ENCODE data around the gene CPN2. TPM values are rescaled to one million over a fixed set of nuclear protein-coding genes. Genes with fewer than 3 reads are reported as not detected.

Gene CPN2
- total and polyA plus RNA-seq, 2 of the 13 experiments (the other 11 are each of a cell fraction or from before 2014, with no cell fraction given) = 26.7 to 27.7 TPM

DNA sequence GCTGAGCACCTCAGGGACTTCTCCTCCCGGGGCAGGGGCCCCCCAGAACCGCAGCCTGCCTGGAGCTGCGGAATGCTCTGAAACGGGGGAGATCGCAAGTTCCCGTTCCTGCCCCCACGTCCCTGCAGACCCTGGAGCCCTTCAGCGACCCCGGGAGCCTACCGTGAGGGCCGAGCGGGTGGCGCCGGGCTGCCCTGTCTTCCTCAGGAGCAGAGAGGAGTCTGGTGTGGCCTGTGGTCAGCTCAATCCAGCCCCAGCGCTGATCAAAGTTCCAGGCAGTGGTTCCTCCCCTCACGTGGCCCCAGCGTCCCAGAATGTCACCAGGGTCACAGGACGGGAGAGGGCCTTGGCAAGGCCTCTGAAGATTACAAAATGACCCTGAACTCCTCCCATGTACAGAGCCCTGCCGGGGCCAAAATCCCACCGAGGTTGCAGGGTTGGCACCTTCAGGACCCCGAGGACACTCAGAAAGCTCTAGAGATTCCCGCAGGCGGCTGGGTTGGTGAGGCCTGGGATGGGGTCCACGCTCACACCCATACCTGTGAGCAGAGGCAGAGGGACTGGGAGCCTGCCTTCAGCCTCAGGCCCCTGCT lies at the start of gene CPN2 (continued):
- TF ChIP-seq PAWR (CRISPR knock-in tag; IDR thresholded peaks at IDR 0.05; ENCODE audit: borderline replicate concordance) (no peak), ZNF326 (CRISPR knock-in tag; IDR thresholded peaks at IDR 0.05; ENCODE audit: borderline replicate concordance) (no peak), GZF1 (CRISPR knock-in tag; IDR thresholded peaks at IDR 0.05) (peak; percentile 83; the same call in 1 of the 2 replicates), HNRNPLL (IDR thresholded peaks at IDR 0.05; ENCODE audit: low read depth, low read length, poor library complexity, severe bottlenecking) (no peak), AHR (CRISPR knock-in tag; IDR thresholded peaks at IDR 0.05) (peak; percentile 90; the same call in 1 of the 2 replicates), AGO2 (optimal IDR thresholded peaks at IDR 0.05; ENCODE audit: low read depth, low read length) (no peak), ZBTB7B (CRISPR knock-in tag; IDR thresholded peaks at IDR 0.05) (peak; percentile 91; the same call in 1 of the 2 replicates), MEF2D (CRISPR knock-in tag; IDR thresholded peaks at IDR 0.05) (0 out of 2 replicates have a peak, but pooled peaks have one; percentile 46), HNRNPL (IDR thresholded peaks at IDR 0.05; ENCODE audit: low read depth, low read length) (peak; percentile 12; the same call in 1 of the 2 replicates), ZNF367 (CRISPR knock-in tag; IDR thresholded peaks at IDR 0.05; ENCODE audit: borderline replicate concordance) (0 out of 2 replicates have a peak, but pooled peaks have one; percentile 57), ZMYM4 (CRISPR knock-in tag; IDR thresholded peaks at IDR 0.05) (peak; percentile 82), ARNTL (CRISPR knock-in tag; IDR thresholded peaks at IDR 0.05) (peak; percentile 98), SMAD9 (CRISPR knock-in tag; IDR thresholded peaks at IDR 0.05) (no peak), STAT5B (CRISPR knock-in tag; IDR thresholded peaks at IDR 0.05) (no peak), CCDC6 (CRISPR knock-in tag; IDR thresholded peaks at IDR 0.05) (0 out of 2 replicates have a peak, but pooled peaks have one; percentile 50), TCF12 (IDR thresholded peaks at IDR 0.05) (no peak), TCF12 (CRISPR knock-in tag; IDR thresholded peaks at IDR 0.05) (no peak), MTF2 (CRISPR knock-in tag; IDR thresholded peaks at IDR 0.05; ENCODE audit: borderline replicate concordance) (peak; percentile 74; the same call in 1 of the 2 replicates)
- TF ChIP-seq, protein P1, sequence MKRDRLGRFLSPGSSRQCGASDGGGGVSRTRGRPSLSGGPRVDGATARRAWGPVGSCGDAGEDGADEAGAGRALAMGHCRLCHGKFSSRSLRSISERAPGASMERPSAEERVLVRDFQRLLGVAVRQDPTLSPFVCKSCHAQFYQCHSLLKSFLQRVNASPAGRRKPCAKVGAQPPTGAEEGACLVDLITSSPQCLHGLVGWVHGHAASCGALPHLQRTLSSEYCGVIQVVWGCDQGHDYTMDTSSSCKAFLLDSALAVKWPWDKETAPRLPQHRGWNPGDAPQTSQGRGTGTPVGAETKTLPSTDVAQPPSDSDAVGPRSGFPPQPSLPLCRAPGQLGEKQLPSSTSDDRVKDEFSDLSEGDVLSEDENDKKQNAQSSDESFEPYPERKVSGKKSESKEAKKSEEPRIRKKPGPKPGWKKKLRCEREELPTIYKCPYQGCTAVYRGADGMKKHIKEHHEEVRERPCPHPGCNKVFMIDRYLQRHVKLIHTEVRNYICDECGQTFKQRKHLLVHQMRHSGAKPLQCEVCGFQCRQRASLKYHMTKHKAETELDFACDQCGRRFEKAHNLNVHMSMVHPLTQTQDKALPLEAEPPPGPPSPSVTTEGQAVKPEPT (CRISPR knock-in tag; IDR thresholded peaks at IDR 0.05; ENCODE audit: low read depth) = no peak
- TF ChIP-seq, protein P2, sequence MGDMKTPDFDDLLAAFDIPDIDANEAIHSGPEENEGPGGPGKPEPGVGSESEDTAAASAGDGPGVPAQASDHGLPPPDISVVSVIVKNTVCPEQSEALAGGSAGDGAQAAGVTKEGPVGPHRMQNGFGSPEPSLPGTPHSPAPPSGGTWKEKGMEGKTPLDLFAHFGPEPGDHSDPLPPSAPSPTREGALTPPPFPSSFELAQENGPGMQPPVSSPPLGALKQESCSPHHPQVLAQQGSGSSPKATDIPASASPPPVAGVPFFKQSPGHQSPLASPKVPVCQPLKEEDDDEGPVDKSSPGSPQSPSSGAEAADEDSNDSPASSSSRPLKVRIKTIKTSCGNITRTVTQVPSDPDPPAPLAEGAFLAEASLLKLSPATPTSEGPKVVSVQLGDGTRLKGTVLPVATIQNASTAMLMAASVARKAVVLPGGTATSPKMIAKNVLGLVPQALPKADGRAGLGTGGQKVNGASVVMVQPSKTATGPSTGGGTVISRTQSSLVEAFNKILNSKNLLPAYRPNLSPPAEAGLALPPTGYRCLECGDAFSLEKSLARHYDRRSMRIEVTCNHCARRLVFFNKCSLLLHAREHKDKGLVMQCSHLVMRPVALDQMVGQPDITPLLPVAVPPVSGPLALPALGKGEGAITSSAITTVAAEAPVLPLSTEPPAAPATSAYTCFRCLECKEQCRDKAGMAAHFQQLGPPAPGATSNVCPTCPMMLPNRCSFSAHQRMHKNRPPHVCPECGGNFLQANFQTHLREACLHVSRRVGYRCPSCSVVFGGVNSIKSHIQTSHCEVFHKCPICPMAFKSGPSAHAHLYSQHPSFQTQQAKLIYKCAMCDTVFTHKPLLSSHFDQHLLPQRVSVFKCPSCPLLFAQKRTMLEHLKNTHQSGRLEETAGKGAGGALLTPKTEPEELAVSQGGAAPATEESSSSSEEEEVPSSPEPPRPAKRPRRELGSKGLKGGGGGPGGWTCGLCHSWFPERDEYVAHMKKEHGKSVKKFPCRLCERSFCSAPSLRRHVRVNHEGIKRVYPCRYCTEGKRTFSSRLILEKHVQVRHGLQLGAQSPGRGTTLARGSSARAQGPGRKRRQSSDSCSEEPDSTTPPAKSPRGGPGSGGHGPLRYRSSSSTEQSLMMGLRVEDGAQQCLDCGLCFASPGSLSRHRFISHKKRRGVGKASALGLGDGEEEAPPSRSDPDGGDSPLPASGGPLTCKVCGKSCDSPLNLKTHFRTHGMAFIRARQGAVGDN (CRISPR knock-in tag; IDR thresholded peaks at IDR 0.05) = peak; percentile 96
- TF ChIP-seq, protein P3, sequence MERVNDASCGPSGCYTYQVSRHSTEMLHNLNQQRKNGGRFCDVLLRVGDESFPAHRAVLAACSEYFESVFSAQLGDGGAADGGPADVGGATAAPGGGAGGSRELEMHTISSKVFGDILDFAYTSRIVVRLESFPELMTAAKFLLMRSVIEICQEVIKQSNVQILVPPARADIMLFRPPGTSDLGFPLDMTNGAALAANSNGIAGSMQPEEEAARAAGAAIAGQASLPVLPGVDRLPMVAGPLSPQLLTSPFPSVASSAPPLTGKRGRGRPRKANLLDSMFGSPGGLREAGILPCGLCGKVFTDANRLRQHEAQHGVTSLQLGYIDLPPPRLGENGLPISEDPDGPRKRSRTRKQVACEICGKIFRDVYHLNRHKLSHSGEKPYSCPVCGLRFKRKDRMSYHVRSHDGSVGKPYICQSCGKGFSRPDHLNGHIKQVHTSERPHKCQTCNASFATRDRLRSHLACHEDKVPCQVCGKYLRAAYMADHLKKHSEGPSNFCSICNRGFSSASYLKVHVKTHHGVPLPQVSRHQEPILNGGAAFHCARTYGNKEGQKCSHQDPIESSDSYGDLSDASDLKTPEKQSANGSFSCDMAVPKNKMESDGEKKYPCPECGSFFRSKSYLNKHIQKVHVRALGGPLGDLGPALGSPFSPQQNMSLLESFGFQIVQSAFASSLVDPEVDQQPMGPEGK (CRISPR knock-in tag; IDR thresholded peaks at IDR 0.05) = peak; percentile 60
- TF ChIP-seq, protein P4, sequence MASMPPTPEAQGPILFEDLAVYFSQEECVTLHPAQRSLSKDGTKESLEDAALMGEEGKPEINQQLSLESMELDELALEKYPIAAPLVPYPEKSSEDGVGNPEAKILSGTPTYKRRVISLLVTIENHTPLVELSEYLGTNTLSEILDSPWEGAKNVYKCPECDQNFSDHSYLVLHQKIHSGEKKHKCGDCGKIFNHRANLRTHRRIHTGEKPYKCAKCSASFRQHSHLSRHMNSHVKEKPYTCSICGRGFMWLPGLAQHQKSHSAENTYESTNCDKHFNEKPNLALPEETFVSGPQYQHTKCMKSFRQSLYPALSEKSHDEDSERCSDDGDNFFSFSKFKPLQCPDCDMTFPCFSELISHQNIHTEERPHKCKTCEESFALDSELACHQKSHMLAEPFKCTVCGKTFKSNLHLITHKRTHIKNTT (CRISPR knock-in tag; IDR thresholded peaks at IDR 0.05) = no peak
